Chondrocyte (in vitro differentiated cells): Measurements from ENCODE around the gene WBP11. TPM values are rescaled to one million over a fixed set of nuclear protein-coding genes. Genes with fewer than 3 reads are reported as not detected.

Experiments
- DNase-seq: peaks from one replicate; pipeline ENCODE4 v3.0.0; 2021; ENCODE audit warnings: mixed read lengths, low spot score
- H3K27ac Mint-ChIP-seq: one replicate; pipeline ENCODE4 v1.8.0; 2021; ENCODE audit warnings: mild to moderate bottlenecking, moderate library complexity, mixed read lengths; ENCODE audit not compliant: unreplicated experiment
- H3K27me3 Mint-ChIP-seq: 2 replicates; pipeline ENCODE4 v1.8.0; 2021; ENCODE audit warnings: low read depth, mixed read lengths
- H3K36me3 Mint-ChIP-seq: 2 replicates; pipeline ENCODE4 v1.8.0; 2021; ENCODE audit warnings: low read depth, mixed read lengths
- H3K4me1 Mint-ChIP-seq: 2 replicates; pipeline ENCODE4 v1.8.0; 2021; ENCODE audit warnings: low read depth, mild to moderate bottlenecking, mixed read lengths
- H3K4me3 Mint-ChIP-seq: one replicate; pipeline ENCODE4 v1.8.0; 2021; ENCODE audit warnings: mild to moderate bottlenecking, moderate library complexity, mixed read lengths; ENCODE audit not compliant: unreplicated experiment
- H3K9me3 Mint-ChIP-seq: 2 replicates; pipeline ENCODE4 v1.8.0; 2021; ENCODE audit warnings: low read depth, mixed read lengths
- CTCF ChIP-seq: fragments of 200-600 bp; sonication (generic); IDR thresholded peaks from 2 replicates; pipeline ENCODE4 v1.5.0; 2021; ENCODE audit warnings: antibody characterized with exemption, mild to moderate bottlenecking, moderate library complexity
- total RNA-seq: library from RNA; stranded (reverse); gene quantifications from 3 replicates; pipeline ENCODE4 v1.2.1, GENCODE V29; 2021

Gene WBP11
- total RNA-seq, 1 donor from 2014 or later = 46.2 TPM

- TF ChIP-seq CTCF = no peak
- H3K36me3 Mint-ChIP-seq = peaks cover 3% of the 10 kb centered on the region
- no peaks in the 10 kb centered on the region for H3K9me3 Mint-ChIP-seq
- no peaks in the 10 kb centered on the region for H3K27me3 Mint-ChIP-seq
- no peak overlapping the region for H3K27ac Mint-ChIP-seq
- peaks cover 30% of the 10 kb centered on the region for H3K4me1 Mint-ChIP-seq
- DNase-seq = no peak
- no peak overlapping the region for H3K4me3 Mint-ChIP-seq
These were observed 22.4 kb downstream of the WBP11 start for GRCh38 chr12:14780859-14781258.

GRCh38 chr12:14779834-14780233 lies 23.4 kb downstream of the WBP11 start:
- peaks cover under 1% of the 10 kb centered on the region for H3K36me3 Mint-ChIP-seq
- no peak overlapping the region for H3K4me3 Mint-ChIP-seq
- no peaks in the 10 kb centered on the region for H3K27me3 Mint-ChIP-seq
- peaks cover 37% of the 10 kb centered on the region for H3K4me1 Mint-ChIP-seq
- TF ChIP-seq CTCF = no peak
- no peak for DNase-seq
- no peaks in the 10 kb centered on the region for H3K9me3 Mint-ChIP-seq
- H3K27ac Mint-ChIP-seq = no peak overlapping the region

GRCh38 chr12:14777271-14777670 lies 26.0 kb downstream of the WBP11 start:
- H3K4me3 Mint-ChIP-seq = no peak overlapping the region
- H3K27ac Mint-ChIP-seq = peak overlapping the region; percentile 54
- no peak for DNase-seq
- no peaks in the 10 kb centered on the region for H3K36me3 Mint-ChIP-seq
- no peaks in the 10 kb centered on the region for H3K27me3 Mint-ChIP-seq
- peaks cover 47% of the 10 kb centered on the region for H3K4me1 Mint-ChIP-seq
- H3K9me3 Mint-ChIP-seq = no peaks in the 10 kb centered on the region
- TF ChIP-seq CTCF = no peak

GRCh38 chr12:14776236-14776961 lies 26.9 kb downstream of the WBP11 start:
- no peaks in the 10 kb centered on the region for H3K9me3 Mint-ChIP-seq
- H3K4me3 Mint-ChIP-seq = peak overlapping the region; percentile 98
- H3K27me3 Mint-ChIP-seq = no peaks in the 10 kb centered on the region
- no peak for DNase-seq
- H3K36me3 Mint-ChIP-seq = no peaks in the 10 kb centered on the region
- TF ChIP-seq CTCF = peak; percentile 74
- H3K4me1 Mint-ChIP-seq = peaks cover 54% of the 10 kb centered on the region
- H3K27ac Mint-ChIP-seq = peak overlapping the region; percentile 98

- H3K4me3 Mint-ChIP-seq = peak overlapping the region; percentile 98
- no peaks in the 10 kb centered on the region for H3K27me3 Mint-ChIP-seq
- peak overlapping the region; percentile 98 for H3K27ac Mint-ChIP-seq
- TF ChIP-seq CTCF = no peak
- H3K36me3 Mint-ChIP-seq = no peaks in the 10 kb centered on the region
- H3K9me3 Mint-ChIP-seq = no peaks in the 10 kb centered on the region
- peaks cover 58% of the 10 kb centered on the region for H3K4me1 Mint-ChIP-seq
- no peak for DNase-seq
These were observed 27.7 kb downstream of the WBP11 start for GRCh38 chr12:14775636-14775980.
